ENCODE measurements around the gene UPP1.
"Not testable (repeated sequence)": the region's sequence is repeated elsewhere in the genome, so short reads cannot be mapped to it uniquely, and the experiment has no call there.

Gene UPP1

DNA sequence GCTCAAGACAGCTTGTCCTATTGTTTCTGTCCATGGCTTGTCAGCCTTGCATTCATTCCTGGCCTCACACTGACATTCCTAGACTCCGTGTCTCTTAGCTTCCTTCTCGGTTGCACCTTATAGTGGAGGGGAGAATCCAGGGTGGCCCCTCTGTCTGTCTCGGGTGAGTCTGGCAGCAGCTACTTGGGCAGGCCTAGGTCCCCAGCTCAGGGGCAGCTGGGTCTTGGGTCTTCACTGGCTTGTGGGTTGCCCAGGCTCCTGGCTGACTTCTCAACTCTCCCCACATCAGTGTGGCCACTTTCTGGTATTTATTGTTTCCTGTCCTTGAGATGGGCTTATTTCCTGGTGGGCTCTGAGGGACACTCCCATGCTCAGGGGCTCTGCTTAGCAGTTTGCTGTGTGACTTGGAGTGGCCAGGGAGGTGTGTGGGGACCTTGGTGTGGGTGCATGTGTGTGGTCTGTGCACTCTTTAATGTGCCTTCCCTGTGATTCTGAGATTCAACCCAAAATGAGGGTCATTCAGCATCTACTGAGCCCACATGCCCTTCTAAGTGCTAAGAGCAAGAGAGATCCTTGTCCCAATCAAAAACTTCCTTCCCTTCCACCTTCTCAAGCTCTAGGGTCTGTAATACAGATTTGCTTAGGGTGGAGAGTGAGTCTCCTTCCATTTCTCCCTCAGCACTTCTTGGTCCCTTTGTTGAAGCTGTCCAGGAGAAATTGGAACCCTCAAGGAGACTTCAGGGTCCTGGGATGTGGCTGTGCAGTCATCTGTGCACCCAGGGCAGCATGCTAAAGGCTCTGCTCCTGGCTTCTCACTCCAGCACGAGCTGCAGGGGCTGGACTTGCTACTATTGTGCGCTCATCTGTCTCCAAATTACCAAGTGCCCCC lies 20.1 kb downstream of the UPP1 start:
- Histone ChIP-seq H2AFZ (ENCODE audit: low read depth, low read length) (no peak overlapping the region), H3K27me3 (ENCODE audit: insufficient read depth, low read length) (no peaks in the 10 kb centered on the region), H3K4me3 (ENCODE audit: low read length) (no peak overlapping the region), H3K36me3 (ENCODE audit: insufficient read depth, low read length) (peaks cover 22% of the 10 kb centered on the region), H3K4me1 (ENCODE audit: insufficient read depth, low read length) (no peaks in the 10 kb centered on the region), H3K9me3 (ENCODE audit: low read length) (no peaks in the 10 kb centered on the region)

DNA sequence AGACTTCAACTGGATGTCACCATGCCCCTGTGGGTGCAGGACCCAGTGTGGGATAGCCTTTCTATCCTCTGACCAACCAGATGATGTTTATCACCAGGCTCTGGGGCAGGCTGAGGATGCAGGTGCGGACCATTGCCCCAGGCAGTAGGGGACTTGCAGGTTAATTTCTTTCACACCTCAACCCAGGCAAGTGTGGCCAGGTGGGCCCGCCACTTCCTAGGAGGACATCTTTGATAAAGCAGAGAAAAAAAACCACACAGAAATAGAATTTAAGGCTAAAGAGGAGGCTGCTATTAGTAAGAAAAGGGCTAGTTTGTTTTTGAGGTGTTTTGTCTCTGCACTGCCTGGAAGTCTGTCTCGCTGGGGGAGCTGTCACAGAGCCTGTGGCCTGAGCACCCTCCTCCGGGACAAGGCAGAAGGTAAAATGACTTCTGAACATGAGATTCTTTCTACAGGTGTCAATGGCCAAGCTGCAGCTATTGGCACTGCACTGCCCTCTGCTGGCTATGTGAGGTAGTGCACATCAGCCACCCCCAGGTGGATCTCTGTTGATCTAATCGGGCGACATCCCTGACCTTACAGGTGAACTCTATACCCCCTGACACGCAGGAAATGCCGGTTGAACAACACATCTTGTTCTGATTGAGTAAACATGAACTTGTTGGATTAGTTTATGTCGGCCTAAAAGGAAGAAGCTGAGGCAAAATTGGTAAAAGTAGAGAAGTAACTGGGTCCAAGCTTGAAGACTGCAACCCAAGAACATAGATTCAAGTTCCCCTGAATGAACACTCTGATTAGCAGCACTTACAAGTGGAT lies 21.0 kb downstream of the UPP1 start:
- Histone ChIP-seq H2AFZ (ENCODE audit: low read depth, low read length) (no peak overlapping the region), H3K36me3 (ENCODE audit: insufficient read depth, low read length) (peaks cover 18% of the 10 kb centered on the region), H3K4me1 (ENCODE audit: insufficient read depth, low read length) (no peaks in the 10 kb centered on the region), H3K27me3 (ENCODE audit: insufficient read depth, low read length) (no peaks in the 10 kb centered on the region), H3K9me3 (ENCODE audit: low read length) (no peaks in the 10 kb centered on the region), H3K4me3 (ENCODE audit: low read length) (no peak overlapping the region)

DNA sequence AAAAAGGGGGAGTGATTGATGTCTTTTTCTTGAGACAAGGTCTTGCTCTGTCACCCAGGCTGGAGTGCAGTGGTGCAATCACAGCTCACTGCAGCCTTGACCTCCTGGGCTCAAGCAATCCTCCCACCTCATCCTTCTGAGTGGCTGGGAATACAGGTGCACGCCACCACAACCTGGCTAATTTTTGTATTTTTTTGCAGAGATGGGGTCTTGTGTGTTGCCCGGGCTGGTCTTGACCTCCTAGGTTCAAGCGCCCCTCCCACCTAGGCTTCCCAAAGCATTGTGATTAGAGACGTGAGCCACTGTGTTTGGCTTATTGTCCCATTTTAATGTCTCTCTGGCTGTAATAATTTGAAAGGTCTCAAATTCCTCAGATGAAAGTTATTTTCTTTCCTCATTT lies 21.8 kb downstream of the UPP1 start:
- H3K27me3 ChIP-seq (ENCODE audit: insufficient read depth, low read length), result no peaks in the 10 kb centered on the region
- H3K4me3 ChIP-seq (ENCODE audit: low read length), result no peak overlapping the region
- no peaks in the 10 kb centered on the region for H3K4me1 ChIP-seq (ENCODE audit: insufficient read depth, low read length)
- H3K9me3 ChIP-seq (ENCODE audit: low read length), result no peaks in the 10 kb centered on the region
- peaks cover 18% of the 10 kb centered on the region for H3K36me3 ChIP-seq (ENCODE audit: insufficient read depth, low read length)
- H2AFZ ChIP-seq (ENCODE audit: low read depth, low read length), result no peak overlapping the region

DNA sequence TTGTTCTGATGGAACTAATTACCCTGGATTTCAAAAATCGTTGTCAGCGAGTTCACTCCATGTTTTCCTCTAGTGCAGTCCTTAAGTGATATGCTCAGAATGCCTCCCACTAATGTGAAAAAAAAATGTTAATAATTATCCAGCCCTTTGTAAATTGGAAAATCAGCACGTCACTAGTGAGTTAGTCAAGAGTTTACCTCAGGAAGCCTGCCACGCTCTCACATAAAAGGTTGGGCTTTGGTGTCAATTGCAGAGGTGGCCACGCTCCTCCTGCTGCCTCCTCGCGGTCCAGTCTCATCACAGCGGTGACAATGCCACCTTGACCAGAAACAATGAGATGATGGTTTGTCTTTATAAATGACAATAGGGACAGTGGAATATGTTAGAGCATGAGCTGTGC lies 22.5 kb downstream of the UPP1 start:
- Histone ChIP-seq H2AFZ (ENCODE audit: low read depth, low read length) (no peak overlapping the region), H3K36me3 (ENCODE audit: insufficient read depth, low read length) (peaks cover 16% of the 10 kb centered on the region), H3K9me3 (ENCODE audit: low read length) (no peaks in the 10 kb centered on the region), H3K27me3 (ENCODE audit: insufficient read depth, low read length) (no peaks in the 10 kb centered on the region), H3K4me3 (ENCODE audit: low read length) (no peak overlapping the region), H3K4me1 (ENCODE audit: insufficient read depth, low read length) (no peaks in the 10 kb centered on the region)

DNA sequence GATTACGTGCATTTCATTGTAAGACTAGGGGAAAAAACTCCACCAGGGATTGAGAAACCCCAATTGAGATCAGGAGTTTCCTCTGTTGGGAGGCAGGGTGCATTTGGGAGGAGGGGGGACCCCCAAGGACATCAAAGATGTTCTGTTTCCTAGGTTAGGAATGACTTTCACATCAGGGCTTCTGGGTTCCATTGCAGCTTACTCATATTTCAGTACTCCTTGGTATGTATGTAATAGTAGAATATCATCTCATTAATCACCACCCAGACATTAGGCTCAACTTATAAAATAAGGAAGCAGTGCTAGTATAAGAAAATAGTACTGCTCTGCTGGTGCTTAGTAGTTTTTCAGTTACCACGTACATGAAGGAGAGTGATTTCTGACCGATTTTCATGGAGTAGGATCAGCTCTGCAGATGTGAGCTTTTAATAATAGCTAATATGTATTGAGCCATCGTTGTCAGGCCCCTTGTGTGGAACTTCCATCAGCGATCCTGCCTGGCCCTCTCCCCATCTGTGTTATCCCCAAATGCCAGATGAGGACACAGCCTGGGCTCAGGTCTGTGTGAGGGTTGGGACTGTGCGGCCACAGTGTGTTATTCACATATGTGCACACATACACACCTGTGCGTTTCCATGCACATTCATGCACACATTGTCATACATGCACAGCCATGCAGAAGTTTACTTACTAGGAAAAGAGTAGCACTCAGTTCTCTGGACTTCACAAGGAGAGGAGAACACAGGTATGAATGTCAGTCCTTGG lies 23.5 kb downstream of the UPP1 start:
- H3K36me3 ChIP-seq (ENCODE audit: insufficient read depth, low read length), result peaks cover 9% of the 10 kb centered on the region
- no peak overlapping the region for H3K4me3 ChIP-seq (ENCODE audit: low read length)
- no peaks in the 10 kb centered on the region for H3K9me3 ChIP-seq (ENCODE audit: low read length)
- H3K4me1 ChIP-seq (ENCODE audit: insufficient read depth, low read length), result no peaks in the 10 kb centered on the region
- H2AFZ ChIP-seq (ENCODE audit: low read depth, low read length), result no peak overlapping the region
- H3K27me3 ChIP-seq (ENCODE audit: insufficient read depth, low read length), result no peaks in the 10 kb centered on the region

DNA sequence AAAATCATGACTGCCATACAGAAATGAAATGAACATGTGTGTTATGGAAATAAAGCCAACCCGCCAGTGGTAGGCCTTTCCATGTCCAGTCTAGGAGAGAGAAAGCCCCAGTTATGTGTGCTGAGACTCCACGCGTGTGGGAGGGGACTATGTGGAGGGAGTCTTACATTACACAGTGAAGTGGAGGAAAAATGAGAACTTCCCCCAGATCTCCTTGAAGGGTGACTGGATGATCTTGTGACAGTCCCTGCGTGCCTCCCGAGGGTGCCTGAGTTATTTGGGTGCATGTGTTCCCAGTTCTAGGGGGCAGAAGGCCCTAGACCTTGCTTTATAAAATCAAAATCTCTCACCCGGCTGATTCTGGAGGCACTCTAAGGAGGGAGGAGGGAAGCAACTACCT lies 24.2 kb downstream of the UPP1 start:
- no peaks in the 10 kb centered on the region for H3K27me3 ChIP-seq (ENCODE audit: insufficient read depth, low read length)
- H3K9me3 ChIP-seq (ENCODE audit: low read length), result no peaks in the 10 kb centered on the region
- H3K4me1 ChIP-seq (ENCODE audit: insufficient read depth, low read length), result no peaks in the 10 kb centered on the region
- peaks cover 4% of the 10 kb centered on the region for H3K36me3 ChIP-seq (ENCODE audit: insufficient read depth, low read length)
- no peak overlapping the region for H2AFZ ChIP-seq (ENCODE audit: low read depth, low read length)
- no peak overlapping the region for H3K4me3 ChIP-seq (ENCODE audit: low read length)

DNA sequence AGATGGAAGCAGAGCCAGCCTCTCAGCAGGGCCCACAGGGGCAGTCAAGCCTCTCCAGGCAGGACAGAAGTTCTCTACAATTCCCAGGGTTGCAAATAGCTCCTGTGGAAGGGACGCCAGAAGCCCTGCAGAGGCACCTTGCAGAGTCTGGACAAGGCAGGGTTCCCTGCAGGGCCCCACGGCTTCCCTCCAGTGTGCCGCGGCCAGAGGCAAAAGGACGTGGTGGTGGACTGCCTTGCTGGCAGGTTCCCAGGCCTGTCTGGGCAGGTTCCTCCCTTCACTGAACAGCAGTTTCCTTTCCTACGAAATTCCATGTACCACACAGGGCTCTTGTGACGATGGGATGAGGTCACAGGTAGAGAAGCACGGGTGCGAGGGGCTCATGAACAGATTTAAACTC lies 25.1 kb downstream of the UPP1 start:
- Histone ChIP-seq H3K4me3 (ENCODE audit: low read length) (no peak overlapping the region), H3K36me3 (ENCODE audit: insufficient read depth, low read length) (no peaks in the 10 kb centered on the region), H3K27me3 (ENCODE audit: insufficient read depth, low read length) (no peaks in the 10 kb centered on the region), H3K4me1 (ENCODE audit: insufficient read depth, low read length) (no peaks in the 10 kb centered on the region), H3K9me3 (ENCODE audit: low read length) (no peaks in the 10 kb centered on the region), H2AFZ (ENCODE audit: low read depth, low read length) (no peak overlapping the region)

DNA sequence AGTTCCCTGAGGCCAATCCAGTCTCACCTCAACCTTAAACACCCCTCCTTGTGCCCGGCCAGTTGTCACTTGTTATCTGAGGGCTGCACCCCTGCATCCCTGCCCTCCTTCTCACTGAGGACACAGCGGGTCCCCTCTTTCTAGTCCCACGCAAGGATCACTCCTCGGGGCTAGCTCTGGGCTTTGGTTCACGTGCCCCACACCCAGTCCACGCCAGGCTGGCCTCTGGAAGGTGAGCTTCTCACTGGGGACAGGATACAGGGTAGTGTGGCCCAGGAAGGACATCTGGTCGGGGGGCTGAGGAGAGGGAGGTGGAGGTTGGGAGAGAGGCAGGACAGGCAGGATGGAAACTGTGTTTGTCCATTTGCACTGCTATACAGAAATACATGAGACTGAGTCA lies 25.5 kb downstream of the UPP1 start:
- H3K9me3 ChIP-seq (ENCODE audit: low read length), result no peaks in the 10 kb centered on the region
- H3K27me3 ChIP-seq (ENCODE audit: insufficient read depth, low read length), result no peaks in the 10 kb centered on the region

DNA sequence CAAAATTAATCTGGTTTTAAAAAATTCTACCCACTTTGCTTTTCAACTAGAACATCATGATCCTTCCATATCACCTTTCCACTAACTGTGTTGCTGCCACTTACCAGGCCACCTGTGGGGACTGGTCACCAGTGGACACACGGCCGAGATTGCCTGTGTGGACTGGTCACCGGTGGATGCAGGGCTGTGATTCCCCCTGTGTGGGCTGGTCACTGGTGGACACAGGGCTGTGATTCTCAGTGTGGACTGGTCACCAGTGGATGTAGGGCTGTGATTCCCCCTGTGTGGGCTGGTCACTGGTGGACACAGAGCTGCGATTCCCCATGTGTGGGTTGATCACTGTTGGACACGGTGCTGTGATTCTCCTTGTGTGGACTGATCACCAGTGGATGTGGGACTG lies 27.0 kb downstream of the UPP1 start:
- Histone ChIP-seq H3K36me3 (ENCODE audit: insufficient read depth, low read length) (no peaks in the 10 kb centered on the region), H3K27me3 (ENCODE audit: insufficient read depth, low read length) (no peaks in the 10 kb centered on the region), H3K9me3 (ENCODE audit: low read length) (no peaks in the 10 kb centered on the region), H3K4me3 (ENCODE audit: low read length) (no peak overlapping the region), H2AFZ (ENCODE audit: low read depth, low read length) (no peak overlapping the region), H3K4me1 (ENCODE audit: insufficient read depth, low read length) (no peaks in the 10 kb centered on the region)

More for the DNA sequence above, 25.5 kb downstream of the UPP1 start:
- H2AFZ ChIP-seq (ENCODE audit: low read depth, low read length), result no peak overlapping the region
- H3K4me3 ChIP-seq (ENCODE audit: low read length), result no peak overlapping the region
- no peaks in the 10 kb centered on the region for H3K4me1 ChIP-seq (ENCODE audit: insufficient read depth, low read length)
- no peaks in the 10 kb centered on the region for H3K36me3 ChIP-seq (ENCODE audit: insufficient read depth, low read length)

DNA sequence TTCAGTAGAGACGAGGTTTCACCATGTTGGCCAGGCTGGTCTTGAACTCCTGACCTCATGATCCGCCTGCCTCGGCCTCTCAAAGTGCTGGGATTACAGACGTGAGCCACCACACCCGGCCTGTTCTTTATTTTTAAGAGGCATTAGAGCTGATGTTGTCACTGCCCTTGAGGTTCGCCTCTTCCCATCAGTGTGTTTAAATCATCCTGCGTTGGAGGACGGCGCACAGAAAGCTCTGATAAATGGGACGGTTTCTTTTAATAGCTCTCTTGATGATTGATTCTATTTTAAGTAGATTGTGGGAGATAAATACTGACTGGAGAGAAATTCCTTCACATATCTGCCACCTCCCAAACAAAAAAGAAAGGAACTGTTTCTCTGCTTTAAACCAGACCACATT lies 29.0 kb downstream of the UPP1 start:
- no peaks in the 10 kb centered on the region for H3K4me1 ChIP-seq (ENCODE audit: insufficient read depth, low read length)

DNA sequence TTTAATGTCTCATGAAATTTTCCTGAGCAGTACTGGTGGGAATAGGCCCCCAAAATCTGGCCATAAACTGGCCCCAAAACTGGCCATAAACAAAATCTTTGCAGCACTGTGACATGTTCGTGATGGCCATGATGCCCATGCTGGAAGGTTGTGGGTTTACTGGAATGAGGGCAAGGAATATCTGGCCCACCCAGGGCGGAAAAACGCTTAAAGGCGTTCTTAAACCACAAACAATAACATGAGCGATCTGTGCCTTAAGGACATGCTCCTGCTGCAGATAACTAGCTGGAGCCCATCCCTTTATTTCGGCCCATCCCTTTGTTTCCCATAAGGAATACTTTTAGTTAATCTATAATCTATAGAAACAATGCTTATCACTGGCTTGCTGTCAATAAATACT lies 31.5 kb downstream of the UPP1 start:
- H3K27me3 ChIP-seq (ENCODE audit: insufficient read depth, low read length); H3K9me3 ChIP-seq (ENCODE audit: low read length); H2AFZ ChIP-seq (ENCODE audit: low read depth, low read length); H3K4me1 ChIP-seq (ENCODE audit: insufficient read depth, low read length); H3K4me3 ChIP-seq (ENCODE audit: low read length); H3K36me3 ChIP-seq (ENCODE audit: insufficient read depth, low read length): not testable (repeated sequence)

More for the DNA sequence above, 29.0 kb downstream of the UPP1 start:
- no peaks in the 10 kb centered on the region for H3K27me3 ChIP-seq (ENCODE audit: insufficient read depth, low read length)
- H2AFZ ChIP-seq (ENCODE audit: low read depth, low read length), result no peak overlapping the region
- H3K36me3 ChIP-seq (ENCODE audit: insufficient read depth, low read length), result no peaks in the 10 kb centered on the region
- no peak overlapping the region for H3K4me3 ChIP-seq (ENCODE audit: low read length)
- H3K9me3 ChIP-seq (ENCODE audit: low read length), result no peaks in the 10 kb centered on the region

DNA sequence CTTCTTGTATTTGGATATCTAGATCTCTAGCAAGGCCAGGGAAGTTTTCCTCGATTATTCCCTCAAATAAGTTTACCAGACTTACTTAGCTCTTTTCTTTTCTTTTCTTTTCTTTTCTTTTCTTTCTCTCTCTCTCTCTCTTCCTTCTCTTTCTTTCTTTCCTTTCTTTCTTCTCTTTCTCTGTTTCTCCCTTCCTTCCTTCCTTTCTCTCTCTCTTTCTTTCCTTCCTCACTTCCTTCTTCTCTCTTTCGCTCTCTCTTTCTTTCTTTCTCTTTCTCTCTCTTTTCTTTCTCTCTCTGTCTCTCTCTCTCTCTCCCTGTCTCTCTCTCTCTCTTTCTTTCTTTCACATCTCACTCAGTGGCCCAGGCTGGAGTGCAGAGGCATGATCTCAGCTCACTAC lies 37.0 kb downstream of the UPP1 start:
- Histone ChIP-seq H3K36me3 (ENCODE audit: insufficient read depth, low read length) (no peaks in the 10 kb centered on the region), H3K4me3 (ENCODE audit: low read length) (no peak overlapping the region), H3K4me1 (ENCODE audit: insufficient read depth, low read length) (no peaks in the 10 kb centered on the region), H2AFZ (ENCODE audit: low read depth, low read length) (no peak overlapping the region), H3K9me3 (ENCODE audit: low read length) (no peaks in the 10 kb centered on the region), H3K27me3 (ENCODE audit: insufficient read depth, low read length) (no peaks in the 10 kb centered on the region)

DNA sequence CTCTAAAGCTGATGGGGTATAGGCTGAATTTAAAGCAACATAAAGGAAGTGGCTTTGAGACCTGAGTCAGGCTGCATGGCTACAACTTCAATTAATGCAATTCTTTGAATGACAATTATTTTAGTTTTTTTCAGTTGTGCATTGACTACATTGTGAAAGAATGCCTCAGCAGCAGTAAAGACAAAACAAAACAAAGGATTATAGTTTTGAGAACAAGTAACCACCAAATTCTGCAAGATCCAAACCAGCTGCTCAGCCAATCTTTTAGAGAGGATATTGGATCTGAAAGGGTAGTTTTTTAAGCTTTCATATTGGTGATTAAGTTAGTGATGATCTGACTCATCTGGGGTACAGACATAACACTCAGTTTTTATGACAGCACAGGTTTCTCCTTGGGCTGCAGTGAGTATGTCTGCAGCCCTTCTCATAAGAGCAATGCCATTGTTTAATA lies 41.6 kb downstream of the UPP1 start:
- Histone ChIP-seq H3K27me3 (ENCODE audit: insufficient read depth, low read length) (no peaks in the 10 kb centered on the region), H3K36me3 (ENCODE audit: insufficient read depth, low read length) (no peaks in the 10 kb centered on the region), H2AFZ (ENCODE audit: low read depth, low read length) (no peak overlapping the region), H3K9me3 (ENCODE audit: low read length) (peaks cover 2% of the 10 kb centered on the region), H3K4me3 (ENCODE audit: low read length) (no peak overlapping the region), H3K4me1 (ENCODE audit: insufficient read depth, low read length) (no peaks in the 10 kb centered on the region)
